Cardiac muscle cell (in vitro differentiated cells and primary cell): Measurements from ENCODE around the gene ACVRL1. TPM values are rescaled to one million over a fixed set of nuclear protein-coding genes. Genes with fewer than 3 reads are reported as not detected.

Experiments
- DNase-seq, 2 donors: peaks; one replicate each; pipeline versions ENCODE4 v3.0.0 to v3.0.0-alpha.2; 2010 to 2017; ENCODE audit warnings: low read depth in 1 of 2, low spot score in 1 of 2
- H3K27ac ChIP-seq: fragments of 200-600 bp; sonication (generic); 2 replicates; pipeline ENCODE4 v1.5.1; 2016
- H3K27me3 ChIP-seq: fragments of 200-600 bp; sonication (generic); 2 replicates; pipeline ENCODE4 v1.6.0; 2016; ENCODE audit warnings: control low read depth
- H3K36me3 ChIP-seq: fragments of 200-600 bp; sonication (generic); 2 replicates; pipeline ENCODE4 v1.5.1; 2016; ENCODE audit warnings: control low read depth
- H3K4me1 ChIP-seq: fragments of 200-600 bp; sonication (generic); 2 replicates; pipeline ENCODE4 v1.8.1; 2017; ENCODE audit warnings: low read depth, mild to moderate bottlenecking, mixed run types
- H3K4me3 ChIP-seq: fragments of 200-600 bp; sonication (generic); 2 replicates; pipeline ENCODE4 v1.5.1; 2016; ENCODE audit warnings: mild to moderate bottlenecking
- H3K9me3 ChIP-seq: fragments of 200-600 bp; sonication (generic); 2 replicates; pipeline ENCODE4 v1.5.1; 2017; ENCODE audit warnings: low read depth, mild to moderate bottlenecking, control low read depth
- CTCF ChIP-seq: IDR thresholded peaks from 2 replicates; pipeline ENCODE4 v1.5.1; 2012; ENCODE audit warnings: low read depth, mild to moderate bottlenecking, low read length
- polyA plus RNA-seq: library from polyadenylated mRNA; unstranded; fragments of >200 nt; fragmentation: Nextera tagmentation; extraction: Ambion mirVana; gene quantifications from 2 replicates; pipeline ENCODE4 v1.2.1, GENCODE V29; 2016
- total RNA-seq: library from RNA; depleted of rRNA; stranded (reverse); fragments of >200 nt; gene quantifications from 2 replicates; pipeline ENCODE4 v1.2.3, GENCODE V29; 2016

Gene ACVRL1
- total and polyA plus RNA-seq, 2 experiments from 2014 or later = 5.5 TPM; not detected in 1

- Histone ChIP-seq H3K36me3 (no peaks in the 10 kb centered on the region), H3K4me1 (peaks cover 28% of the 10 kb centered on the region), H3K4me3 (no peak overlapping the region), H3K27ac (no peak overlapping the region), H3K27me3 (no peaks in the 10 kb centered on the region), H3K9me3 (no peaks in the 10 kb centered on the region)
- TF ChIP-seq CTCF = no peak
- DNase-seq = peak in 1 of 2 donors; percentile 82
Measured at GRCh38 chr12:51926064-51926632, 18.8 kb downstream of the ACVRL1 start.

- H3K9me3 ChIP-seq = no peaks in the 10 kb centered on the region
- DNase-seq = peak; percentile 36 to 66
- no peak overlapping the region for H3K4me3 ChIP-seq
- no peaks in the 10 kb centered on the region for H3K36me3 ChIP-seq
- no peaks in the 10 kb centered on the region for H3K27me3 ChIP-seq
- peak; percentile 41 for TF ChIP-seq CTCF
- H3K4me1 ChIP-seq = peaks cover 27% of the 10 kb centered on the region
- no peak overlapping the region for H3K27ac ChIP-seq
Measured at GRCh38 chr12:51926718-51927117, 19.4 kb downstream of the ACVRL1 start.

- H3K4me3 ChIP-seq = no peak overlapping the region
- peak overlapping the region; percentile 88 for H3K27ac ChIP-seq
- TF ChIP-seq CTCF = no peak
- peaks cover 23% of the 10 kb centered on the region for H3K4me1 ChIP-seq
- H3K36me3 ChIP-seq = no peaks in the 10 kb centered on the region
- peak in 1 of 2 donors; percentile 73 for DNase-seq
- H3K9me3 ChIP-seq = no peaks in the 10 kb centered on the region
- no peaks in the 10 kb centered on the region for H3K27me3 ChIP-seq
Measured at GRCh38 chr12:51932218-51933076, 25.1 kb downstream of the ACVRL1 start.

- no peak overlapping the region for H3K4me3 ChIP-seq
- no peaks in the 10 kb centered on the region for H3K36me3 ChIP-seq
- no peak for DNase-seq
- no peaks in the 10 kb centered on the region for H3K27me3 ChIP-seq
- no peaks in the 10 kb centered on the region for H3K9me3 ChIP-seq
- no peak for TF ChIP-seq CTCF
- H3K27ac ChIP-seq = no peak overlapping the region
- peaks cover 28% of the 10 kb centered on the region for H3K4me1 ChIP-seq
Measured at GRCh38 chr12:51934080-51934479, 26.8 kb downstream of the ACVRL1 start.

GRCh38 chr12:51937926-51938325 is 30.6 kb downstream of the ACVRL1 start:
- DNase-seq = no peak
- TF ChIP-seq CTCF = no peak
- peaks cover 38% of the 10 kb centered on the region for H3K4me1 ChIP-seq
- no peaks in the 10 kb centered on the region for H3K36me3 ChIP-seq
- H3K27me3 ChIP-seq = no peaks in the 10 kb centered on the region
- no peak overlapping the region for H3K4me3 ChIP-seq
- H3K27ac ChIP-seq = no peak overlapping the region
- no peaks in the 10 kb centered on the region for H3K9me3 ChIP-seq
